Liver (tissue), 3 donors: ENCODE results near the gene PHF23.

Experiments used
- EGR1 ChIP-seq, 2 donors: IDR thresholded peaks; 2 replicates each; pipeline ENCODE4 v1.6.1; 2016 to 2018; ENCODE audit warnings: antibody characterized with exemption in 2 of 2, low read depth in 2 of 2
- GABPA ChIP-seq, 2 donors: IDR thresholded peaks in 1 of 2; conservative IDR thresholded peaks in 1 of 2; 2 replicates each; pipeline ENCODE4 v1.6.1; 2016; ENCODE audit warnings: antibody characterized with exemption in 2 of 2, mild to moderate bottlenecking in 1 of 2, moderate library complexity in 1 of 2
- RAD21 ChIP-seq, 2 donors: IDR thresholded peaks; 2 replicates each; pipeline ENCODE4 v1.6.1; 2016; ENCODE audit warnings: antibody characterized with exemption in 2 of 2, mild to moderate bottlenecking in 2 of 2
- TAF1 ChIP-seq: conservative IDR thresholded peaks from 2 replicates; pipeline ENCODE4 v1.6.1; 2016; ENCODE audit warnings: antibody characterized with exemption, mild to moderate bottlenecking
- TF ChIP-seq, protein P1 (sequence below): fragments of 150-350 bp; IDR thresholded peaks from 2 replicates; pipeline ENCODE4 v1.5.1; 2017; ENCODE audit warnings: improper control_type of control experiment, low read depth, low read length; ENCODE audit not compliant: missing input control
- donor health status: healthy.
- donor health status: healthy.

DNA sequence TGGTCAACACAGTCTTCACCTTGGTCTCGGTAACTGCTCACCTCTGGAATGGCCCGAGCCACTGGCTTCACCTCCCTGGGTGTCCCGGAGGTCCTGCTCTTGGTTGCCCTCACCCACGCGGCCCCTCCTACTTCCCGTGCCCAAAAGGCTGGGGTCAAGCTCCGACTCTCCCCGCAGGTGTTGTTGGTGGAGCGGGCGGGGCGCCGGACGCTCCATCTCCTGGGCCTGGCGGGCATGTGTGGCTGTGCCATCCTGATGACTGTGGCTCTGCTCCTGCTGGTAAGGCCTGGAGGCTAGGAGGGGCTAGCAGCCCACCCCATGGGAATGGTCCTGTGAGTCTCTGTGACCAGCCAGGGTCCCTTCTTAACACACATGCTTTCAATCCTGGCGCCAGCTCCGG is 45.7 kb upstream of the PHF23 start:
- TF ChIP-seq, protein P1, sequence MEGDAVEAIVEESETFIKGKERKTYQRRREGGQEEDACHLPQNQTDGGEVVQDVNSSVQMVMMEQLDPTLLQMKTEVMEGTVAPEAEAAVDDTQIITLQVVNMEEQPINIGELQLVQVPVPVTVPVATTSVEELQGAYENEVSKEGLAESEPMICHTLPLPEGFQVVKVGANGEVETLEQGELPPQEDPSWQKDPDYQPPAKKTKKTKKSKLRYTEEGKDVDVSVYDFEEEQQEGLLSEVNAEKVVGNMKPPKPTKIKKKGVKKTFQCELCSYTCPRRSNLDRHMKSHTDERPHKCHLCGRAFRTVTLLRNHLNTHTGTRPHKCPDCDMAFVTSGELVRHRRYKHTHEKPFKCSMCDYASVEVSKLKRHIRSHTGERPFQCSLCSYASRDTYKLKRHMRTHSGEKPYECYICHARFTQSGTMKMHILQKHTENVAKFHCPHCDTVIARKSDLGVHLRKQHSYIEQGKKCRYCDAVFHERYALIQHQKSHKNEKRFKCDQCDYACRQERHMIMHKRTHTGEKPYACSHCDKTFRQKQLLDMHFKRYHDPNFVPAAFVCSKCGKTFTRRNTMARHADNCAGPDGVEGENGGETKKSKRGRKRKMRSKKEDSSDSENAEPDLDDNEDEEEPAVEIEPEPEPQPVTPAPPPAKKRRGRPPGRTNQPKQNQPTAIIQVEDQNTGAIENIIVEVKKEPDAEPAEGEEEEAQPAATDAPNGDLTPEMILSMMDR: no peak
- TF ChIP-seq EGR1 (IDR thresholded peaks at IDR 0.05; ENCODE audit: low read depth in 2 of 2) (no peak), TAF1 (no peak), GABPA (IDR thresholded peaks at IDR 0.05 in 1 of 2, conservative IDR thresholded peaks at IDR 0.05 in 1 of 2) (no peak), RAD21 (IDR thresholded peaks at IDR 0.05) (no peak)
